Choroid plexus epithelial cell (primary cell): ENCODE measurements around the gene SPTBN4.
"Not testable (repeated sequence)": the region's sequence is repeated elsewhere in the genome, so short reads cannot be mapped to it uniquely, and the experiment has no call there.

ENCODE experiments used
- DNase-seq: peaks from one replicate; pipeline ENCODE4 v3.0.0-alpha.2; 2010; ENCODE audit warnings: low read depth
- H3K4me3 ChIP-seq: 2 replicates; pipeline ENCODE4 v1.5.1; 2011; ENCODE audit warnings: low read depth, mild to moderate bottlenecking, control low read depth, low read length, moderate library complexity
- CTCF ChIP-seq: conservative IDR thresholded peaks from 2 replicates; pipeline ENCODE4 v1.5.1; 2011; ENCODE audit warnings: low read depth, mild to moderate bottlenecking, control low read depth, inconsistent platforms, low read length, moderate library complexity

Gene SPTBN4

DNA sequence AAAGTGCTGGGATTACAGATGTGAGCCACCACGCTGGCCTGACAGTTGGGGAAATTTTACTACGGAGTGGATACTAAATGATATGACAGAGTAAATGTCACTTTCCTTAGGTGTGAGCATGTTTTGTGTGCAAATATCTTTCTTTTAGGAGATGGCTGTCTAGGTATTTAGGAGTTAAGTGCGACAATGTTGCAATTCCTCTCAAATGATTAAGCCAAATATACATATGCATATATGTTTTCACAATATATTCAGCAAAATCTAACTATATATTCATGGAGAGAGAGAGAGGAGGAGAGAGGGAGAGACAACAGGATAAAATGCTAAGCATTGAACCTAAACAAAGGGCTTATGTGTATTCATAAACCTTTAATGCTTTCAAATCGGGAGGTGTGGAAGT is 17.3 kb upstream of the SPTBN4 start:
- no peak overlapping the region for H3K4me3 ChIP-seq
- TF ChIP-seq CTCF, result no peak

GRCh38 chr19:40450664-40451063 is 16.1 kb upstream of the SPTBN4 start:
- H3K4me3 ChIP-seq, result no peak overlapping the region
- DNase-seq, result no peak
- TF ChIP-seq CTCF, result no peak

More for the DNA sequence above, 17.3 kb upstream of the SPTBN4 start:
- no peak for DNase-seq

GRCh38 chr19:40452016-40452415 is 14.8 kb upstream of the SPTBN4 start:
- TF ChIP-seq CTCF, result no peak
- no peak for DNase-seq

GRCh38 chr19:40453151-40453735 is 13.6 kb upstream of the SPTBN4 start:
- H3K4me3 ChIP-seq, result no peak overlapping the region
- TF ChIP-seq CTCF, result no peak
- no peak for DNase-seq

More at GRCh38 chr19:40452016-40452415, 14.8 kb upstream of the SPTBN4 start:
- H3K4me3 ChIP-seq, result no peak overlapping the region

DNA sequence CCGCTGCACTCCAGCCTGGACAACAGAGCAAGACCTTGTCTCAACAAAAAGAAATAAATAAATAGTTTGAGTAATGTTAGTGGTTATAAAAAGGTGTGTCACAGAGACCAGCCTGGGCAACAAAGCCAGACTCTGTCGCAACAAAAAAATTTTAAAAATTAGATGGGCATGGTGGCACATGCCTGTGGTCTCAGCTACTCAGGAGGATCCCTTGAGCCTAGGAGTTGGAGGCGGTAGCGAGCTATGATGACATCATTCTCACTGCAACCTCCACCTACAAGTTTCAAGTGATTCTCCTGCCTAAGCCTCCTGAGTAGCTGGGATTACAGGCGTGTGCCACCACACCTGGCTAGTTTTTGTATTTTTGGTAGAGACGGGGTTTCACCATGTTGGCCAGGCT is 12.9 kb upstream of the SPTBN4 start:
- not testable (repeated sequence) for H3K4me3 ChIP-seq, DNase-seq

DNA sequence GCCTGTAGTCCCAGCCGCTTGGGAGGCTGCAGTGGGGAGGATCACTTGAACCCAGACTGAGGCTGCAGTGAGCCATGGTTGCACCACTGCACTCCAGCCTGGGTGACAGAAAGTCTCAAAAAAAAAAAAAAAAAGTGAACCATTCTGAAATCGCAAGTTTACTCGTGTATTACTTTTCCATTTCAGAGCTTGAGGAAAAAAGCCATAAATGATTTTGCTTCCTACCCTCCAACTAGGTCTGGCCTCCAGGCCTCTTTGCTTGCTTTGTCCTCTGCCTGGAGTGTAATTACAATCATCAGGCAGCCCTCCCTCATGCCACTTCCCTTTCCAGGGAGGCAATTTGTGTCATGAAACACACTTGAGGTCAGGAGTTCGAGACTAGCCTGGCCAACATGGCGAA is 9.8 kb upstream of the SPTBN4 start:
- H3K4me3 ChIP-seq, result no peak overlapping the region
- no peak for TF ChIP-seq CTCF
- no peak for DNase-seq

GRCh38 chr19:40457953-40458596 is 8.7 kb upstream of the SPTBN4 start:
- no peak for TF ChIP-seq CTCF
- DNase-seq, result no peak
- H3K4me3 ChIP-seq, result no peak overlapping the region
